ENCODE data around the gene LYVE1. TPM values are rescaled to one million over a fixed set of nuclear protein-coding genes. Genes with fewer than 3 reads are reported as not detected.

The LYVE1 gene
- total and polyA plus RNA-seq, 2 donors from 2014 or later, result 10.0 to 101 TPM

DNA sequence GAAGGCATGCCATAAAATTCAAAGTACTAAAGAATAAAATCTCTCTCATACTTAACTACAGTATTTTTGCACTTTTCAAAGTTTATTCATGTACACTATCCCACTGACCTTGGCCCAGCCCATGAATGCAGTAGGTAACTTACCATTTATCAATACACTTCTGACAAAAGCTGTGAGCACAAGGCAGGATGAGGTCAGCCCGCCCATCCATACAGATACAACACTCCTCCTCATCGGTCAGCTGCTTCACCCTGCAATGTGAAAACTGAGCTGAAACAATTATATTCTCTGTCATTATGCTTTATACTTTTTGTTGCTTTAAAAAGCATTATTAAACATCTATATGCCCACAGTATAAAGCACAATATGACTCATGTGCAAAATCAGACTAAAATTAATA lies 49.6 kb downstream of the LYVE1 start:
- Histone ChIP-seq H3K9ac (ENCODE audit: low read length in 3 of 3) (no peak overlapping the region), H3K4me3 (ENCODE audit: low read length in 3 of 3) (no peak overlapping the region), H3K36me3 (ENCODE audit: control insufficient read depth in 2 of 3, insufficient read depth in 3 of 3, low read length in 3 of 3) (peaks cover 2 to 19% (median 4%) of the 10 kb centered on the region in 3 donors), H3K4me1 (ENCODE audit: control insufficient read depth in 2 of 3, insufficient read depth in 2 of 3, low read depth in 1 of 3, low read length in 3 of 3) (no peaks in the 10 kb centered on the region), H3K9me3 (ENCODE audit: control insufficient read depth in 2 of 3, insufficient read depth in 1 of 3, low read length in 3 of 3) (no peaks in the 10 kb centered on the region), H3K27ac (ENCODE audit: low read depth in 2 of 2, low read length in 2 of 2) (no peak overlapping the region), H3K27me3 (ENCODE audit: control insufficient read depth, insufficient read depth, low read length) (no peaks in the 10 kb centered on the region)
- no peak for FAIRE-seq
- intact Hi-C loops (cut with DNase I), result no loop called here
- TF ChIP-seq, protein P1, sequence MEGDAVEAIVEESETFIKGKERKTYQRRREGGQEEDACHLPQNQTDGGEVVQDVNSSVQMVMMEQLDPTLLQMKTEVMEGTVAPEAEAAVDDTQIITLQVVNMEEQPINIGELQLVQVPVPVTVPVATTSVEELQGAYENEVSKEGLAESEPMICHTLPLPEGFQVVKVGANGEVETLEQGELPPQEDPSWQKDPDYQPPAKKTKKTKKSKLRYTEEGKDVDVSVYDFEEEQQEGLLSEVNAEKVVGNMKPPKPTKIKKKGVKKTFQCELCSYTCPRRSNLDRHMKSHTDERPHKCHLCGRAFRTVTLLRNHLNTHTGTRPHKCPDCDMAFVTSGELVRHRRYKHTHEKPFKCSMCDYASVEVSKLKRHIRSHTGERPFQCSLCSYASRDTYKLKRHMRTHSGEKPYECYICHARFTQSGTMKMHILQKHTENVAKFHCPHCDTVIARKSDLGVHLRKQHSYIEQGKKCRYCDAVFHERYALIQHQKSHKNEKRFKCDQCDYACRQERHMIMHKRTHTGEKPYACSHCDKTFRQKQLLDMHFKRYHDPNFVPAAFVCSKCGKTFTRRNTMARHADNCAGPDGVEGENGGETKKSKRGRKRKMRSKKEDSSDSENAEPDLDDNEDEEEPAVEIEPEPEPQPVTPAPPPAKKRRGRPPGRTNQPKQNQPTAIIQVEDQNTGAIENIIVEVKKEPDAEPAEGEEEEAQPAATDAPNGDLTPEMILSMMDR (IDR thresholded peaks at IDR 0.05; ENCODE audit: borderline replicate concordance, extremely low read depth, insufficient read depth), result no peak
- no peak for DNase-seq

DNA sequence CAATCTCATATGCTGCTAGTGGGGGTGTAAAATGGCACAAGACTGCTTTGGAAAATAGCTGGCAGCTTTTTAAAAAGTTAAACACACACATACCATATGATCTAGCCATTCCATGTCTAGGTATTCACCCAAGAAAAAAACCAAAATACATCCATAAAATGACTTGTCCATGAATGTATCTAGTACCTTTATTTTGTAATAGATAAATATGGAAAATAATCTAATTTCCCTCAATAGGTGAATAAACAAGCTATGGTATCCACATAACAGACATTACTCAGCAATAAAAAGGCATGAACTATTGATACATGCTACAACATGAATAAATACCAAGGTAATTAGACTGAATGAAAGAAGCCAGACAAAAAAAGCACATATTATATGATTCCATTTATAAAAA lies 50.3 kb downstream of the LYVE1 start:
- Histone ChIP-seq H3K27ac (ENCODE audit: low read depth in 2 of 2, low read length in 2 of 2) (no peak overlapping the region), H3K9ac (ENCODE audit: low read length in 3 of 3) (no peak overlapping the region), H3K9me3 (ENCODE audit: control insufficient read depth in 2 of 3, insufficient read depth in 1 of 3, low read length in 3 of 3) (no peaks in the 10 kb centered on the region), H3K4me3 (ENCODE audit: low read length in 3 of 3) (no peak overlapping the region), H3K4me1 (ENCODE audit: control insufficient read depth in 2 of 3, insufficient read depth in 2 of 3, low read depth in 1 of 3, low read length in 3 of 3) (no peaks in the 10 kb centered on the region), H3K36me3 (ENCODE audit: control insufficient read depth in 2 of 3, insufficient read depth in 3 of 3, low read length in 3 of 3) (peaks cover 0 to 14% (median 4%) of the 10 kb centered on the region in 3 donors), H3K27me3 (ENCODE audit: control insufficient read depth, insufficient read depth, low read length) (no peaks in the 10 kb centered on the region)
- TF ChIP-seq, protein P1 (IDR thresholded peaks at IDR 0.05; ENCODE audit: borderline replicate concordance, extremely low read depth, insufficient read depth), result no peak
- DNase-seq, result no peak
- no peak for FAIRE-seq
- intact Hi-C loops (cut with DNase I), result no loop called here

DNA sequence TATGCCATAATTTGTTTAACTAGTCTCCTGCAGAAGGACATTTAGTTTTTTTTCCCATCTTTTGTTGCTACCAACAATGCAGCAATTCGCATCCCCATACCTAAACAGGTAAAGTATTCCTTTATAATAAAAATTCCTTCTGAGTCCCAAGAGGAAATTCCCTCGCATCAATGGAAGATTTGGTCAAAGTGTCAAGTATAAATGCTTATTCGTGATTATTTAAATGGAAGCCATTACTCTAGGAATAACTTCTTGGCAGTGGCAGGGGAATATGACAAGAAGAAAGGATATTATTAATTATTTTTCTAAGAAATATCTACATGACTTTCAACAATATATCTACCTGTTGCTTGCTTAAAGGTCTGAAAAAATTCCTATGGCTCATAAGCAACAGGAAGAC lies 53.0 kb downstream of the LYVE1 start:
- Histone ChIP-seq H3K36me3 (ENCODE audit: control insufficient read depth in 2 of 3, insufficient read depth in 3 of 3, low read length in 3 of 3) (peaks cover 0 to 5% (median 2%) of the 10 kb centered on the region in 3 donors), H3K4me1 (ENCODE audit: control insufficient read depth in 2 of 3, insufficient read depth in 2 of 3, low read depth in 1 of 3, low read length in 3 of 3) (no peaks in the 10 kb centered on the region), H3K27me3 (ENCODE audit: control insufficient read depth, insufficient read depth, low read length) (no peaks in the 10 kb centered on the region), H3K9me3 (ENCODE audit: control insufficient read depth in 2 of 3, insufficient read depth in 1 of 3, low read length in 3 of 3) (no peaks in the 10 kb centered on the region), H3K4me3 (ENCODE audit: low read length in 3 of 3) (no peak overlapping the region), H3K9ac (ENCODE audit: low read length in 3 of 3) (no peak overlapping the region), H3K27ac (ENCODE audit: low read depth in 2 of 2, low read length in 2 of 2) (no peak overlapping the region)
- FAIRE-seq, result no peak
- no peak for DNase-seq
- intact Hi-C loops (cut with DNase I), result no loop called here
- TF ChIP-seq, protein P1 (IDR thresholded peaks at IDR 0.05; ENCODE audit: borderline replicate concordance, extremely low read depth, insufficient read depth), result no peak

DNA sequence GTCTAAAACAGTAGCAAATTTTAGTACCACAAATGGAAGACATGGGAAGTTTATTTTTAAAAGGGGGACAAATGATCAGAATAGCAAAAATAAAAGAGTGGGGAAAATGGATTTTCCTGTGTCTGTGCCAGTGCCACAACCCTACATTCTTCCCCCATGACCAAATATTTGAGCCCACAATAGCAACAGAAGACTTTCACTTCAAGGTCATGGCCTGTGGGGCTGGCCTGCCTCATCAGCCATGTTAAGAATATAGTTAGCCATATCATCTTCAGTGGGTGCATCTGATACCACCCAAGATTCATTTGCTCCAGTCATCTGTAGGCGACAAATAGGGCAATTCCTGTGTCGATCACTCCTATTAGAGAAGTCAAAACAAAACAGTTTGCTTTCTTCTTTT lies 53.8 kb downstream of the LYVE1 start:
- Histone ChIP-seq H3K9me3 (ENCODE audit: control insufficient read depth in 2 of 3, insufficient read depth in 1 of 3, low read length in 3 of 3) (no peaks in the 10 kb centered on the region), H3K4me1 (ENCODE audit: control insufficient read depth in 2 of 3, insufficient read depth in 2 of 3, low read depth in 1 of 3, low read length in 3 of 3) (no peaks in the 10 kb centered on the region), H3K36me3 (ENCODE audit: control insufficient read depth in 2 of 3, insufficient read depth in 3 of 3, low read length in 3 of 3) (peaks cover 0 to 4% (median 2%) of the 10 kb centered on the region in 3 donors), H3K27ac (ENCODE audit: low read depth in 2 of 2, low read length in 2 of 2) (no peak overlapping the region), H3K9ac (ENCODE audit: low read length in 3 of 3) (no peak overlapping the region), H3K27me3 (ENCODE audit: control insufficient read depth, insufficient read depth, low read length) (no peaks in the 10 kb centered on the region), H3K4me3 (ENCODE audit: low read length in 3 of 3) (no peak overlapping the region)
- FAIRE-seq (no peak), DNase-seq (no peak)
- TF ChIP-seq, protein P1 (IDR thresholded peaks at IDR 0.05; ENCODE audit: borderline replicate concordance, extremely low read depth, insufficient read depth), result no peak
- intact Hi-C loops (cut with DNase I), result no loop called here
